ENCODE measurements around the gene DOCK11. TPM values are rescaled to one million over a fixed set of nuclear protein-coding genes. Genes with fewer than 3 reads are reported as not detected.

The DOCK11 gene
- polyA plus RNA-seq, 1 donor from 2014 or later = 22.3 TPM

DNA sequence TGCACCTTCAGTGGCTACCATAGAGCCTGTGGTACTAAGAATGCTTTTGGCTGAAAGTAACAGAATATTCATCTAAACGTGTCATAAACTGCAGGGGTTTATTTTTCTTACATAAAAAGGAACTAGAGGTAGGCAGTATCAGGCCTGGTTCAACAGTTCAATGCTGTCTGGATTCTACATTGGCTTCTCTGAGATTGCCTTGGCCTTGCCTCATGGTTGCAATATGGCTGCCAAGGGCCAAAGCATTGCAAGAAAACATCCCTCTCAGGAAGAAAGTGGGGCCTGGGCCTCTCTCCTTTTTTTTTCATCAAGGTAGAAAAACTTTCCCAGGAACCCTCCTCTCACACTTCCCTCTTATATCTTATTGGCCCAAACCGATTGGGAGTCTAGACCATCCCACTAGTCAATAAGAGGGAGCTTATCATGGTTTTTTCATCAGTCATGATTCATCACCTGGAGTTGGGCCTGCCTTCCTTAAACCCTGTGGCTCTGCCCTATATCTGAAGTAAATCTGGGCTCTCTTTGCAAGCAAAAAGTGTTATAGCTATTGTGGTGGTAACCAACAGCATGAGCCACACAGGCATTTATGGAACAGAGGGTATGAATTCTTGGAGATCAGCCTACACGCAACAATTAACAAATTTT, 1.8 kb upstream of the DOCK11 start:
- no peaks in the 10 kb centered on the region for H3K9me3 Mint-ChIP-seq
- H3K27ac Mint-ChIP-seq = peak overlapping the region in 1 of 3 donors; percentile 93
- H3K4me1 Mint-ChIP-seq = peaks cover 10 to 13% (median 12%) of the 10 kb centered on the region in 3 donors
- peak overlapping the region in 1 of 4 donors; percentile 77 for H3K4me3 Mint-ChIP-seq
- no peaks in the 10 kb centered on the region for H3K27me3 Mint-ChIP-seq
- H3K36me3 Mint-ChIP-seq = peaks cover 2% of the 10 kb centered on the region

DNA sequence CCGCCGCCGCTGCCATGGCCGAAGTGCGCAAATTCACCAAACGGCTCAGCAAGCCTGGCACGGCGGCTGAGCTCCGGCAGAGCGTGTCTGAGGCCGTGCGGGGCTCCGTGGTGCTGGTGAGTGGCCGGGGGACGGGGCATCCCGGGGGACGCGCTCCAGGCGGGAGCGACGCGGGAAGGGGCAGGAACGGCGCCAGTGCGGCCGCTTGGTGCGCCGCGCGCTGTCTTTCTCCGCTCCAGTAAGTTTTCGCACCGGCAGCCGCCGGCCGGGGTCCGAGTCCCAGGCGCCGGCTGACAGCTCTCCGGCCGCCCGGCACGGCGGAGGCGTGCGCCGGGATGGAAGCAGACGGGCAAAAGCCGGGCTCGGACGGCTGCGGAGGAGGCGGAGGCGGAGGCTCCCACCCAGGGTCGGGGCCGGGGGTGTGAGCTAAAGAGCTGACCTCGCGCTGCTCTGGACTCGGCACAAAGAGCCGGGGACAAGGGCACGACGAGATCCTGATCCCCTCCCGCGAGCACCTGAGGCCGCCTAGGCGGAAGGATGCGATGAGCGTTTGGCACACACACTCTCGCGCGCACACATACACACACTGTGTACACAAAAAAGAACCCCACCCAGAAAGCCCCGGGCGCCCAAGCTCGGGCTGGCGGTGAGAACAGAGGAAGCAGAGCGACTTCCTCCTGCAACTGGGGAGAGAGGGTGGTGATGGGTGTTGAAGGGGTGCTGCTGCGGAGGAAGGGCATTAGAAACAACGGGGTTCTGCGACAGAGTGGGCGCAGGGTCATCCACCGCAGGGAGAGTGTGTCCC, 545 bp downstream of the DOCK11 start:
- Mint-ChIP-seq H3K27me3 (no peaks in the 10 kb centered on the region), H3K4me1 (peaks cover 13 to 18% (median 15%) of the 10 kb centered on the region in 3 donors), H3K36me3 (peaks cover 2% of the 10 kb centered on the region), H3K4me3 (peak overlapping the region; percentile 91 to 100 (median 98)), H3K9me3 (no peaks in the 10 kb centered on the region), H3K27ac (peak overlapping the region; percentile 93 to 98 (median 98))

DNA sequence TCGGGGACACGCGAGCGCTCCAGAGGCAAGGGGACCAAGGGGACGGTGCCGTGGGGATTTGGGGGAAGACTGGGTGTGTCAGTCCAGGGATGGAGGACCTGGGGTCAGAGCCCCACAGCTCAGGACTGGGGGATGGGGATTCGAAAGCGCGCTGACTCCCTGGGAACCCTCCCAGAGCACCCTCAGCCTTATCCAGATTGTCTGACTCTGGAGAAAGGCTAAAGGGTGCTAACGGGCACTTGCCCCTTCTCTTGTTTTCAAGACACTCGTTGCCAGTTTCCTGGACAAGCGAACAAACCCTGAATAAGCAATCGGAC, 1.1 kb downstream of the DOCK11 start:
- Mint-ChIP-seq H3K4me1 (peaks cover 13 to 18% (median 15%) of the 10 kb centered on the region in 3 donors), H3K4me3 (peak overlapping the region; percentile 91 to 100 (median 98)), H3K36me3 (peaks cover 2% of the 10 kb centered on the region), H3K27me3 (no peaks in the 10 kb centered on the region), H3K9me3 (no peaks in the 10 kb centered on the region), H3K27ac (peak overlapping the region; percentile 93 to 98 (median 98))

DNA sequence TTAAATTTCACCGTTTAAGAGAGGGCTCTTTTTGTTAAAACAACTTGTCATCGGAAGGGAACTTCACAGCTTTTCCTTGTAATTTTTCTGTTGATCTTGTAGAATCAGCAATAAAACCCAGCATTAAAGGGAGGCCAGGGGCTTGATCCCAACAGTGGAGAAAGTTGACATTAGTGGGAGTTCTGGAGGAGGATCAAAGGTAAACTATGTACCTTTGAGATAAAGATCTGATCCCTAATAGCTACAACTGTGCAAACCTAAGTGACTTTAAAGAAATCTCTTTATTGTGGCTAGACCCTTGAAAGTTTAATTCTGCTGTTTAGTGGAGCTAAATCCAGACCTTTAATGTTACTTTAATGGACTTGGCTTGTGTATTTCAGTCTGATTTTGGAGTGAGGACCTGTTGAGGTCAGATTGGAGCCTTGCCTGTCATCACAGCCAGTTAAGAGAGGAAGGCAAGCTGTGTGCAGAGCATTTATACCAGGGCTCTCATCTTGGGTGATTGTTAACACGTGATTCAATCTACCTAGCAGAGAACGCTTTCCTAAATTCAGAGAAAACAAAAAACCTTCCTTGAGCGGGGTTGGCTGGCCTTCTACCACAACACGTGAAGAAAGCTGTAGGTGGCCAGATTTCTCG, 1.7 kb downstream of the DOCK11 start:
- no peaks in the 10 kb centered on the region for H3K9me3 Mint-ChIP-seq
- H3K36me3 Mint-ChIP-seq = peaks cover 2% of the 10 kb centered on the region
- peaks cover 19 to 24% (median 21%) of the 10 kb centered on the region in 3 donors for H3K4me1 Mint-ChIP-seq
- H3K4me3 Mint-ChIP-seq = peak overlapping the region; percentile 91 to 100 (median 98)
- H3K27me3 Mint-ChIP-seq = no peaks in the 10 kb centered on the region
- peak overlapping the region; percentile 93 to 98 (median 98) for H3K27ac Mint-ChIP-seq

DNA sequence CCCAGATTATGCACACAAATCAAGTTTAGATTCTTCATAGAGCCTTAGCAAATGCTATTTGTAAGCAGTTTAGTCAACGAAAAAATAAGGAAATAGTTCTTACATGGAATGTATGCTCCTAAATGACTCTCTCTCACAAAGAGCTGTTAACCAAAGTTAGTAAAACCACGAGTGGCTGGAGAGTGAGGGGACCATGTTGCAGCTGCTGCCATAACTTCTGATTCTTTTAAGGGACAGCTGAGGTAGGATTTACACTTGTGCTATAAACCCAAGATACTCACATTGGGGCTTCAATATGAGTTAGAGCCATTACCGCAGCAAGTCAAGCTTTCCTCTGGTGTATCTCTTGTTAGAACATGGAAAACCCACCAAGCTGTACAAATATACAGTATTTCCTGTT, 2.7 kb downstream of the DOCK11 start:
- Mint-ChIP-seq H3K9me3 (no peaks in the 10 kb centered on the region), H3K36me3 (peaks cover 2% of the 10 kb centered on the region), H3K27me3 (no peaks in the 10 kb centered on the region), H3K27ac (peak overlapping the region; percentile 20 to 98 (median 93)), H3K4me3 (peak overlapping the region; percentile 14 to 91 (median 48)), H3K4me1 (peaks cover 26 to 30% (median 30%) of the 10 kb centered on the region in 3 donors)

DNA sequence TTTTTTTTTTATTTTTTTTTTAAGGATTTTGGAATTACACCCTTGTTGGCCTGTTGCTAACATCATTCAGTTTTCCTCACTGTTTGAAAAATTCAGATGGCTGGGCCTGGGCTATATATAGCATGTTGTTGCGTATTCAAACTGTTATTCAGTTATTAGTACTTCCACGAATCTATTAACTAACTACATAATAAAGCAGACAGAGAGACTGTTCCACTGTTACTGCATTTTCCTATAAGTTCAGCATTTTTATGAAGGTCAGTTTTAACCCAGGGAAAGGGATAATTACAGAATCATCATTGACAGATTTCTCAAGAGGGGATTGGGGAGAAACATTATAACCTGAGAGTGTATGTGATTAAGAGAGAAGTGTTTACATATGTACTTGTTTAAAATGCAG, 3.1 kb downstream of the DOCK11 start:
- Mint-ChIP-seq H3K4me3 (peak overlapping the region in 2 of 4 donors; percentile 46 to 49), H3K27ac (peak overlapping the region in 2 of 3 donors; percentile 20 to 93), H3K27me3 (no peaks in the 10 kb centered on the region), H3K4me1 (peaks cover 29 to 35% (median 30%) of the 10 kb centered on the region in 3 donors), H3K9me3 (peaks cover 0 to 2% (median 0%) of the 10 kb centered on the region in 3 donors), H3K36me3 (peaks cover 2% of the 10 kb centered on the region)

DNA sequence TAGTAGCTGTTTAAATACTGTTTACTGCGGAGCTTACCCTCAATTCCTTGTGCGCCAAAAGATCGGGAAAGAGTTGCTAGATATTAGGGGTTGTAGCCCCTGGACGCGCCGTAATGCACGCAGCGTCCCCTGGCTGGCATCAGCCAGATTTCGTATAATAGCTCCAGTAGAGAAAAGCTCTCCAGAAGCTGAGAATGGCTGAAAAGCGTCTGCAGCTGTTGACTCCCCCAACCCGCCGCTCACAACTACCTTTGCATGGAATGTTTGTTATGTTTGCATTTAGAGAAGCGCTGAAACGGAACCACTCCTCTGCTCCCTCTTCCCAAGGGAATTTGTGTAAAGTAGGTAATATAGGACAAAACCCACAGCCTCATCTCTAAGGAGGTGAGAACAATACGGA, 3.7 kb downstream of the DOCK11 start:
- peaks cover 30 to 32% (median 31%) of the 10 kb centered on the region in 3 donors for H3K4me1 Mint-ChIP-seq
- no peaks in the 10 kb centered on the region for H3K27me3 Mint-ChIP-seq
- peaks cover 2% of the 10 kb centered on the region for H3K36me3 Mint-ChIP-seq
- peak overlapping the region in 1 of 4 donors; percentile 46 for H3K4me3 Mint-ChIP-seq
- H3K27ac Mint-ChIP-seq = peak overlapping the region in 1 of 3 donors; percentile 26
- H3K9me3 Mint-ChIP-seq = peaks cover 0 to 2% (median 0%) of the 10 kb centered on the region in 3 donors

DNA sequence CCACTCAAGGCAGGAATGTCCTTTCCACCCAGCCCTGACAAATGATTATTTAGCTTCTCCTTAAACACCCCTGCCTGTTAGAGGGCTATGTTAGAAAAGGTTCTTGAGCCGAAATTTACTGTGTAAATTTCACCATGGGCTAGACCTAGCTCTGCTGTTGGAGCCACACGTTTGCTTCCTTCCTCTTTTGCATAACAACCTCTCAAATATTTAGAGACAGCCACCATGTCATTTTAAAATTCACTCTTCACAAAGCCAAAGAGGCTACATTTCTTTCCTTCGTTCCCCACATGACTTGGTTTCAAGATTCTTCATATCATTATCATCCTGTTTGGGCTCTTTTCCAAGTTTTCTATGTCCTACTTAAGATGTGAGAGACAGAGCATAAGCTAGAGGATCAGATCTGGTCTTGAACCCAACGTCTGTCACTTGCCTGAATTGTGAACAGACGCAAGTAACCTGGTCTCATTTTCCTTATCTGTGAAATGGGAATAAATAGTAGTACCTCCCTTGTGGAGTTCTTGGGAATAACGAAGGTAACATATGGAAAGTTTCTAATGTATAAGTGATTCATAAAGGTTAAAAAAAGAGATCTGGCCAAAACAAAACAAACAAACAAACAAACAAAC, 6.7 kb downstream of the DOCK11 start:
- Mint-ChIP-seq H3K4me1 (peaks cover 29 to 35% (median 30%) of the 10 kb centered on the region in 3 donors), H3K27me3 (no peaks in the 10 kb centered on the region), H3K36me3 (no peaks in the 10 kb centered on the region), H3K9me3 (peaks cover 0 to 2% (median 0%) of the 10 kb centered on the region in 3 donors), H3K27ac (peak overlapping the region; percentile 15 to 93 (median 91)), H3K4me3 (peak overlapping the region; percentile 62 to 87 (median 70))

DNA sequence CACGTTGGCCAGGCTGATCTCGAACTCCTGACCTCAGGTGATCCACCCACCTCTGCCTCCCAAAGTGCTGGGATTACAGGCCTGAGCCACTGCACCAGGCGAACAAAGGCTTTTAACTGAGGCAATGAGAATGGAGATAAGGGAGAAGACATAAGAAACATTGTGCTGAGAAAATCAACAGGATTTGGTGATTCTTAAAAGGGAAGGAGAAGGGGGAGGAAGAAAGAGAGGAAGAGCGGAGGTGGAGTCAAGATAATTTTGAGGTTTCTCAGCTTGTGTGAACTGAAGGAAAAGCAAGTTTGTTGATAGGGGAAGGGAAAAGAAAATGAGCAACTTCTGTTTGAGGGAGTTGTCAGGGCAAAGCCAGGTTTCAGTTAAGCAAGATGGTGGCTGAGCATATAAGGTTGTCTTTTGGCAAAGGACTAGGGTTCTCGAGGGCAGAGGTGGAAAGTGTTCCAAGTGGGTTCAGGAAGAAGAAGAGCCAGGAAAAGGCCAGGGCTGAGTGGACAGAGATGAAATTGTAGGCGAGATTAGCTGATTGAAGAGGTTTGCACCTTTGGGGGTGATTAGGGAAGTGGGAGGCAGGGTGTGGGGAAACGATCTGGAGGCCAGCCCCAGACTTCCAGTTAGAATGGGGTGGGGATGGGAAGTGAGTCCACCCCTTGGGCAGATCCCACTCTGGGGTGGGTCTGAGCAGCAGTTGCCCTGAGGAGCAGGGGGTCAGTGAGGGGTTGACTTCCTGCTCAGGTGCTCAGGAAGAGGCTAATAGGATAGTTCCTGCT, 7.8 kb downstream of the DOCK11 start:
- peaks cover 23 to 31% (median 27%) of the 10 kb centered on the region in 3 donors for H3K4me1 Mint-ChIP-seq
- H3K9me3 Mint-ChIP-seq = peaks cover 0 to 2% (median 0%) of the 10 kb centered on the region in 3 donors
- no peaks in the 10 kb centered on the region for H3K27me3 Mint-ChIP-seq
- H3K36me3 Mint-ChIP-seq = no peaks in the 10 kb centered on the region
- peak overlapping the region; percentile 22 to 91 (median 28) for H3K27ac Mint-ChIP-seq
- peak overlapping the region in 2 of 4 donors; percentile 72 to 87 for H3K4me3 Mint-ChIP-seq

DNA sequence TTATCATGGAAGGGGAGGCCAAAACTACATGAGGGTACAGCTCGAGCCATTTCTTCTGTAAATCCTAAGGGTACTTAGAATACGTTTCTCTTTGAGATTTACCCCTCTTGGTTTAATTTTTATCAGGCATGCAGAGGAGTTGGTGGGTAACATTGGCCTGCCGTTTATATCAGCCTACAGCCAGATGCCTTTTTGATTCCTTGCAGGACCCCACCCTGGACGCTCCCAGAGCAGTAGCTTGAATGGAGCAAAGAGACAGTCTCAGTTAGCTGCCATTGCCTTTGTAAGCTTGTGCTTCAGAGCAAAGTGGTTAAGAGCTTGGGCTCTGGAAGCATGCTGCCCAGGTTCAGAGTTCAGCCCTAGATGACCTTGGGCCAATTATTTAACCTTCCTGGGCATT, 9.0 kb downstream of the DOCK11 start:
- peak overlapping the region in 2 of 3 donors; percentile 22 to 28 for H3K27ac Mint-ChIP-seq
- H3K9me3 Mint-ChIP-seq = peaks cover 0 to 2% (median 0%) of the 10 kb centered on the region in 3 donors
- peaks cover 16 to 27% (median 25%) of the 10 kb centered on the region in 3 donors for H3K4me1 Mint-ChIP-seq
- no peaks in the 10 kb centered on the region for H3K36me3 Mint-ChIP-seq
- no peaks in the 10 kb centered on the region for H3K27me3 Mint-ChIP-seq
- H3K4me3 Mint-ChIP-seq = peak overlapping the region in 1 of 4 donors; percentile 20

DNA sequence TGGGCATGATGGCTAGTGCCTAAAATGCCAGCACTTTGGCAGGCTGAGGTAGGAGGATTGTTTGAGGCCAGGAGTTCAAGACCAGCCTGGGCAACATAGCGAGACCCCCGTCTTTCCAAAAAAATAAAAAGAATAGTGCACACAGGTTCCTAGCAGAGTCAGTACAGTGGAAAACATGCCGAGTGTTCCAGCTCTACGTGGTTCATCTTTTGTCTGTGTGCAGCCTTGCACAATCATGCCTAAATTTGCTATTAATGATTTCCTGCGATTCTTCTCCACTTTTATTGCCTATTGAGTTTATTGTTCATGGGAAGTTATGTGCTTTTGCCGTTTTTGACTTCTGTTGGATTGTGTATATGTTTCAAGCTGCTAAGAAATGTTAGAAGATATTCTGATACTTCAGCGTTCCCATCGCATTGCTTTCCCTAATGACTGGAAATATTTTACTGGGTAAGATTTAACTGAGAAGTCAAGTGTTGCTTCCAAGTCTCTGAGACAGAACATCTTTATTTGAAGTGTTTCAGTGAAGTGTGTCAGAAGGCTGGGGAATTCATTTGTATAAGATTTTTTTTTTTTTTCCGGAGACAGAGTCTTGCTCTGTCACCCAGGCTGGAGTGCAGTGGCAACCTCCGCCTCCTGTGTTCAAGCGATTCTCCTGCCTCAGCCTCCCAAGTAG, 11.3 kb downstream of the DOCK11 start:
- Mint-ChIP-seq H3K27me3 (no peaks in the 10 kb centered on the region), H3K36me3 (peaks cover 3% of the 10 kb centered on the region), H3K9me3 (peaks cover 0 to 2% (median 0%) of the 10 kb centered on the region in 3 donors), H3K27ac (peak overlapping the region in 1 of 3 donors; percentile 2), H3K4me1 (peaks cover 23 to 41% (median 35%) of the 10 kb centered on the region in 3 donors), H3K4me3 (no peak overlapping the region)

DNA sequence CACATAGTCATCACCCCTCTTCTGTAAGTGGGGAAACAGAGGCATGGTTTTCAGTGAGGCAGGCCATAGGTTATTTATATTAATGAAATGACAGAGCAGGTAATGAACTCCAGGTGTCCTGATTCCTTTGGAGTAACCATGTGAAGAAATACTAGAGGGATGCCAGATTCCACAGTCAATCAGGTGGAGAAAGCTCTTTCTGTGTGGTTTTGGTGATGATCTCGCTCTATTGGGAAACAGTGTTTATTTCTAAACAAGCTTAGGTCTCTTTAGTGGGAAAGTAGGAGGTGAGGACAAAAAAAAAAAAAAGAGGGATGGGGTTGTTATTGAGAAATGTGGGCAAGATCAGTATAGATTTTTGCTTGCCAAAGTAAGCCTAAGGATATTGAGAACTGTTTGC, 12.2 kb downstream of the DOCK11 start:
- peaks cover 15 to 35% (median 31%) of the 10 kb centered on the region in 3 donors for H3K4me1 Mint-ChIP-seq
- peaks cover 0 to 2% (median 0%) of the 10 kb centered on the region in 3 donors for H3K9me3 Mint-ChIP-seq
- peaks cover 3% of the 10 kb centered on the region for H3K36me3 Mint-ChIP-seq
- no peaks in the 10 kb centered on the region for H3K27me3 Mint-ChIP-seq
- no peak overlapping the region for H3K27ac Mint-ChIP-seq
- H3K4me3 Mint-ChIP-seq = no peak overlapping the region

DNA sequence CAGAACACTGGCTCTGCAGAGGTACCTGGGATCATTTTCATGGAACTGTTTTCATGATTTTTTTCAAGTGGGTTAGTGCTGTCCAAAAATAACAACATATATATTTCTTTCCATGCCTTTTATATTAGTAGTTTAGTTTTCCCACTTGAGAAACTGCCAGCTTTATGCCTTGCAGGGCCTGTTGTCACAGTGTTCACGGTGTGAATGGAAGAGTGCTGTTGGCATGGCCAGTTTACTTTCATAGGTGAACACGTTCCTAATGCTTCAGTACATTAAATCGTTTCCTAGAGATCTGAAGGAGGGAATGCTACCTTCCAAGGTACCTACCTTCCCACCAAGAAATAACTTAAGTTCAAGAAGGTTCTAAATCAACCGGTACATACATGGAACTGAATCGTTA, 12.6 kb downstream of the DOCK11 start:
- Mint-ChIP-seq H3K36me3 (peaks cover 3% of the 10 kb centered on the region), H3K4me1 (peaks cover 14 to 34% (median 30%) of the 10 kb centered on the region in 3 donors), H3K27me3 (no peaks in the 10 kb centered on the region), H3K27ac (peak overlapping the region in 1 of 3 donors; percentile 50), H3K4me3 (peak overlapping the region in 2 of 4 donors; percentile 39 to 72), H3K9me3 (peaks cover 0 to 2% (median 0%) of the 10 kb centered on the region in 3 donors)

Measured in IgD-negative memory B cell (primary cell).